Measurements from ENCODE around the gene ZC3H18. TPM values are rescaled to one million over a fixed set of nuclear protein-coding genes. Genes with fewer than 3 reads are reported as not detected.
A peak's percentile ranks its signal among the peaks of the same experiment; 100 is the strongest.

The ZC3H18 gene
- total and polyA plus RNA-seq, 10 of the 15 experiments (the other 5 are each of a cell fraction or from before 2014, with no cell fraction given), result 1.0 to 58.3 (median 22.4) TPM

DNA sequence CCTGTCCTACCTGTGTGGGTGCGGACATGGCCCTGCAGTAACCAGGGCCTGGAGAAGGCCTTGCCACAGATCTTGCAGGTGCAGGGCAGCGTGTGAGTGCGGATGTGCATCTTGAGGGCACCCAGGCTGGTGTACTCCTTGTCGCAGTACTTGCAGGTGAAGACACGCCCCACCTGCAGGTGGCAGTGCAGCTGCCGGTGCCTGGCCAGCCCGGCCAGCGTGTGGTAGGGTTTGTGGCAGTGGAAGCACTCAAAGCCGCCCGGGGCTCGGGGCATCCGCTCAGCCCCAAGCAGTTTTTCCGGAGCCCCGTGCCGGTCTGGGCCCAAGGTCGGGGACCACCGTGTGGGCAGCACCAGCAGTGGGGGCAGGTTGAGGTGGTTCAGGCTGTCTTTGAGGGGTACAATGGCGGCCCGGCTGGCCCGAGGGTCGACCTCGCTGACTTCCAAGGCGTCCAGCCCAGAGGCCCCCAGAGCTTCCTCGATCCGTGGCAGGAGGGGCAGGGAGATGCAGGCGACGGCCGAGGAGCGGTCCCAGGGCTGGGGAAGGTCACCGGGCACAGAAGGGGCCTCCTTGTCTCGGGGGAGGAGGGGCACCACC lies 111.0 kb downstream of the ZC3H18 start (continued):
- TF ChIP-seq, protein P1, sequence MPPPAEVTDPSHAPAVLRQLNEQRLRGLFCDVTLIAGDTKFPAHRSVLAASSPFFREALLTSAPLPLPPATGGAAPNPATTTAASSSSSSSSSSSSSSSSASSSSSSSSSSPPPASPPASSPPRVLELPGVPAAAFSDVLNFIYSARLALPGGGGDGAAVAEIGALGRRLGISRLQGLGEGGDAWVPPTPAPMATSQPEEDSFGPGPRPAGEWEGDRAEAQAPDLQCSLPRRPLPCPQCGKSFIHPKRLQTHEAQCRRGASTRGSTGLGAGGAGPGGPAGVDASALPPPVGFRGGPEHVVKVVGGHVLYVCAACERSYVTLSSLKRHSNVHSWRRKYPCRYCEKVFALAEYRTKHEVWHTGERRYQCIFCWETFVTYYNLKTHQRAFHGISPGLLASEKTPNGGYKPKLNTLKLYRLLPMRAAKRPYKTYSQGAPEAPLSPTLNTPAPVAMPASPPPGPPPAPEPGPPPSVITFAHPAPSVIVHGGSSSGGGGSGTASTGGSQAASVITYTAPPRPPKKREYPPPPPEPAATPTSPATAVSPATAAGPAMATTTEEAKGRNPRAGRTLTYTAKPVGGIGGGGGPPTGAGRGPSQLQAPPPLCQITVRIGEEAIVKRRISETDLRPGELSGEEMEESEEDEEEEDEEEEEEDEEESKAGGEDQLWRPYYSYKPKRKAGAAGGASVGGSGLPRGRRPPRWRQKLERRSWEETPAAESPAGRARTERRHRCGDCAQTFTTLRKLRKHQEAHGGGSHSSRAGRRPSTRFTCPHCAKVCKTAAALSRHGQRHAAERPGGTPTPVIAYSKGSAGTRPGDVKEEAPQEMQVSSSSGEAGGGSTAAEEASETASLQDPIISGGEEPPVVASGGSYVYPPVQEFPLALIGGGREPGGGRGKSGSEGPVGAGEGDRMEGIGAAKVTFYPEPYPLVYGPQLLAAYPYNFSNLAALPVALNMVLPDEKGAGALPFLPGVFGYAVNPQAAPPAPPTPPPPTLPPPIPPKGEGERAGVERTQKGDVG (CRISPR knock-in tag; IDR thresholded peaks at IDR 0.05), result no peak
- peak; percentile 48; the same call in 1 of the 2 replicates for TF ChIP-seq POLR2A (IDR thresholded peaks at IDR 0.05; ENCODE audit: low read depth, low read length)
- no peak for TF ChIP-seq SMAD1 (IDR thresholded peaks at IDR 0.05; ENCODE audit: low read depth, partially characterized antibody)
- TF ChIP-seq, protein P2, sequence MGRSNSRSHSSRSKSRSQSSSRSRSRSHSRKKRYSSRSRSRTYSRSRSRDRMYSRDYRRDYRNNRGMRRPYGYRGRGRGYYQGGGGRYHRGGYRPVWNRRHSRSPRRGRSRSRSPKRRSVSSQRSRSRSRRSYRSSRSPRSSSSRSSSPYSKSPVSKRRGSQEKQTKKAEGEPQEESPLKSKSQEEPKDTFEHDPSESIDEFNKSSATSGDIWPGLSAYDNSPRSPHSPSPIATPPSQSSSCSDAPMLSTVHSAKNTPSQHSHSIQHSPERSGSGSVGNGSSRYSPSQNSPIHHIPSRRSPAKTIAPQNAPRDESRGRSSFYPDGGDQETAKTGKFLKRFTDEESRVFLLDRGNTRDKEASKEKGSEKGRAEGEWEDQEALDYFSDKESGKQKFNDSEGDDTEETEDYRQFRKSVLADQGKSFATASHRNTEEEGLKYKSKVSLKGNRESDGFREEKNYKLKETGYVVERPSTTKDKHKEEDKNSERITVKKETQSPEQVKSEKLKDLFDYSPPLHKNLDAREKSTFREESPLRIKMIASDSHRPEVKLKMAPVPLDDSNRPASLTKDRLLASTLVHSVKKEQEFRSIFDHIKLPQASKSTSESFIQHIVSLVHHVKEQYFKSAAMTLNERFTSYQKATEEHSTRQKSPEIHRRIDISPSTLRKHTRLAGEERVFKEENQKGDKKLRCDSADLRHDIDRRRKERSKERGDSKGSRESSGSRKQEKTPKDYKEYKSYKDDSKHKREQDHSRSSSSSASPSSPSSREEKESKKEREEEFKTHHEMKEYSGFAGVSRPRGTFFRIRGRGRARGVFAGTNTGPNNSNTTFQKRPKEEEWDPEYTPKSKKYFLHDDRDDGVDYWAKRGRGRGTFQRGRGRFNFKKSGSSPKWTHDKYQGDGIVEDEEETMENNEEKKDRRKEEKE (IDR thresholded peaks at IDR 0.05), result no peak
- no peak for TF ChIP-seq NBN (IDR thresholded peaks at IDR 0.05)
- no peak for TF ChIP-seq IKZF2 (IDR thresholded peaks at IDR 0.05)
- peak in 1 of 2 experiments; percentile 47; a peak in 1 of 4 replicates for TF ChIP-seq BHLHE40 (IDR thresholded peaks at IDR 0.05; ENCODE audit: borderline replicate concordance in 1 of 2, low read depth in 2 of 2, low read length in 1 of 2)
- TF ChIP-seq MXI1 (IDR thresholded peaks at IDR 0.05; ENCODE audit: low read depth, low read length), result peak; percentile 61; the same call in 1 of the 2 replicates
- TF ChIP-seq SREBF1 (IDR thresholded peaks at IDR 0.05; ENCODE audit: low read length), result no peak
- TF ChIP-seq MYC (IDR thresholded peaks at IDR 0.05; ENCODE audit: insufficient read depth, insufficient read length, insufficient replicate concordance, low read length, severe bottlenecking), result no peak
- peak; percentile 2; the same call in 1 of the 2 replicates for TF ChIP-seq CHD4 (IDR thresholded peaks at IDR 0.05)
- no peak for TF ChIP-seq TAF1 (IDR thresholded peaks at IDR 0.05; ENCODE audit: borderline replicate concordance, low read depth, low read length)
- no peak for TF ChIP-seq NR2C2 (IDR thresholded peaks at IDR 0.05; ENCODE audit: borderline replicate concordance, control insufficient read depth, insufficient read length, low read depth)
- peak; percentile 19 for TF ChIP-seq KLF5 (IDR thresholded peaks at IDR 0.05; ENCODE audit: partially characterized antibody)
- TF ChIP-seq, protein P3, sequence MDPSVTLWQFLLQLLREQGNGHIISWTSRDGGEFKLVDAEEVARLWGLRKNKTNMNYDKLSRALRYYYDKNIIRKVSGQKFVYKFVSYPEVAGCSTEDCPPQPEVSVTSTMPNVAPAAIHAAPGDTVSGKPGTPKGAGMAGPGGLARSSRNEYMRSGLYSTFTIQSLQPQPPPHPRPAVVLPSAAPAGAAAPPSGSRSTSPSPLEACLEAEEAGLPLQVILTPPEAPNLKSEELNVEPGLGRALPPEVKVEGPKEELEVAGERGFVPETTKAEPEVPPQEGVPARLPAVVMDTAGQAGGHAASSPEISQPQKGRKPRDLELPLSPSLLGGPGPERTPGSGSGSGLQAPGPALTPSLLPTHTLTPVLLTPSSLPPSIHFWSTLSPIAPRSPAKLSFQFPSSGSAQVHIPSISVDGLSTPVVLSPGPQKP (IDR thresholded peaks at IDR 0.05; ENCODE audit: low read depth, low read length), result no peak
- no peak for TF ChIP-seq STAT1 (conservative IDR thresholded peaks at IDR 0.05)
- TF ChIP-seq, protein P4, sequence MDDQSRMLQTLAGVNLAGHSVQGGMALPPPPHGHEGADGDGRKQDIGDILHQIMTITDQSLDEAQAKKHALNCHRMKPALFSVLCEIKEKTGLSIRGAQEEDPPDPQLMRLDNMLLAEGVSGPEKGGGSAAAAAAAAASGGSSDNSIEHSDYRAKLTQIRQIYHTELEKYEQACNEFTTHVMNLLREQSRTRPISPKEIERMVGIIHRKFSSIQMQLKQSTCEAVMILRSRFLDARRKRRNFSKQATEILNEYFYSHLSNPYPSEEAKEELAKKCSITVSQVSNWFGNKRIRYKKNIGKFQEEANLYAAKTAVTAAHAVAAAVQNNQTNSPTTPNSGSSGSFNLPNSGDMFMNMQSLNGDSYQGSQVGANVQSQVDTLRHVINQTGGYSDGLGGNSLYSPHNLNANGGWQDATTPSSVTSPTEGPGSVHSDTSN (IDR thresholded peaks at IDR 0.05; ENCODE audit: insufficient replicate concordance, low read depth, low read length), result no peak
- TF ChIP-seq, protein P5, sequence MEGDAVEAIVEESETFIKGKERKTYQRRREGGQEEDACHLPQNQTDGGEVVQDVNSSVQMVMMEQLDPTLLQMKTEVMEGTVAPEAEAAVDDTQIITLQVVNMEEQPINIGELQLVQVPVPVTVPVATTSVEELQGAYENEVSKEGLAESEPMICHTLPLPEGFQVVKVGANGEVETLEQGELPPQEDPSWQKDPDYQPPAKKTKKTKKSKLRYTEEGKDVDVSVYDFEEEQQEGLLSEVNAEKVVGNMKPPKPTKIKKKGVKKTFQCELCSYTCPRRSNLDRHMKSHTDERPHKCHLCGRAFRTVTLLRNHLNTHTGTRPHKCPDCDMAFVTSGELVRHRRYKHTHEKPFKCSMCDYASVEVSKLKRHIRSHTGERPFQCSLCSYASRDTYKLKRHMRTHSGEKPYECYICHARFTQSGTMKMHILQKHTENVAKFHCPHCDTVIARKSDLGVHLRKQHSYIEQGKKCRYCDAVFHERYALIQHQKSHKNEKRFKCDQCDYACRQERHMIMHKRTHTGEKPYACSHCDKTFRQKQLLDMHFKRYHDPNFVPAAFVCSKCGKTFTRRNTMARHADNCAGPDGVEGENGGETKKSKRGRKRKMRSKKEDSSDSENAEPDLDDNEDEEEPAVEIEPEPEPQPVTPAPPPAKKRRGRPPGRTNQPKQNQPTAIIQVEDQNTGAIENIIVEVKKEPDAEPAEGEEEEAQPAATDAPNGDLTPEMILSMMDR (IDR thresholded peaks at IDR 0.05 in 2 of 3, conservative IDR thresholded peaks at IDR 0.05 in 1 of 3; ENCODE audit: control insufficient read depth in 2 of 3, extremely low read depth in 1 of 3, insufficient read depth in 1 of 3, low read depth in 3 of 3, low read length in 3 of 3), result peak; percentile 71 to 80 (median 79)

Data from GM12878 (cell line).